HCT116 (cell line): ENCODE measurements around the gene RADIL. TPM values are rescaled to one million over a fixed set of nuclear protein-coding genes. Genes with fewer than 3 reads are reported as not detected.

Source experiments
- ATAC-seq: fragments of 200-7000 bp; cut with Tn5 transposase; 2 replicates; pipeline ENCODE4 v1.9.1; 2020; ENCODE audit warnings: mild to moderate bottlenecking, moderate library complexity
- BruUV-seq: library from RNA; stranded (reverse); fragments of 400-500 nt; replicated peaks from 2 replicates; lab custom pipeline; 2021; lab: Mats Ljungman, UMichigan
- CTCF ChIA-PET: fragments of 300-600 bp; sonication (Branson Sonifier 250); formaldehyde crosslinking; loops from one replicate; lab custom pipeline; 2021; ENCODE audit warnings: antibody characterized with exemption; lab: Charles Lee
- POLR2A ChIA-PET: fragments of 300-600, 350-600 bp; sonication (Branson Sonifier 250); formaldehyde crosslinking; loops from one replicate; lab custom pipeline; 2021; ENCODE audit warnings: antibody characterized with exemption; lab: Charles Lee
- RAD21 ChIA-PET, 2 experiments: fragments of 300-600 bp; sonication (Branson Sonifier 250); formaldehyde crosslinking; loops; one replicate each; lab custom pipeline; 2023; ENCODE audit warnings: low total read pairs in 2 of 2; ENCODE audit not compliant: uncharacterized antibody in 2 of 2, unreplicated experiment in 2 of 2, low non-redundant PET in 1 of 2; lab: Charles Lee
- DNase-seq: peaks from one replicate; pipeline ENCODE4 v3.0.0-alpha.2; 2010; ENCODE audit warnings: low read depth, low spot score
- H2AFZ ChIP-seq: fragments of 200-600 bp; shearing (Covaris generic), sonication (generic); 2 replicates; pipeline ENCODE4 v1.6.1; 2017; ENCODE audit warnings: low read depth, mixed run types, mixed read lengths, antibody characterized with exemption, low read length; ENCODE audit not compliant: poor library complexity, severe bottlenecking
- H3K27ac ChIP-seq: 2 replicates; pipeline ENCODE4 v1.5.1; 2012; ENCODE audit warnings: low read depth, low read length
- H3K27me3 ChIP-seq: fragments of 200-600 bp; sonication (generic); 2 replicates; pipeline ENCODE4 v1.6.1; 2016; ENCODE audit warnings: mixed run types, low read length, mixed read lengths; ENCODE audit not compliant: insufficient read depth
- H3K36me3 ChIP-seq, 2 experiments: fragments of 200-500 bp in 1 of 2; fragments of 200-600 bp in 1 of 2; sonication (Bioruptor generic) in 1 of 2; sonication (generic) in 1 of 2; 2 replicates each; pipeline versions ENCODE4 v1.5.1 to v1.6.1; 2014 to 2016; ENCODE audit warnings: low read length in 2 of 2, inconsistent platforms in 1 of 2, mixed read lengths in 1 of 2, mixed run types in 1 of 2; ENCODE audit not compliant: insufficient read depth in 2 of 2, control insufficient read depth in 1 of 2
- H3K4me1 ChIP-seq, 2 experiments: fragments of 200-600 bp in 1 of 2; sonication (generic) in 1 of 2; 2 replicates each; pipeline versions ENCODE4 v1.5.1 to v1.6.1; 2012 to 2017; ENCODE audit warnings: low read length in 2 of 2, inconsistent platforms in 1 of 2, mild to moderate bottlenecking in 1 of 2, mixed read lengths in 1 of 2, mixed run types in 1 of 2, moderate library complexity in 1 of 2; ENCODE audit not compliant: insufficient read depth in 2 of 2, control insufficient read depth in 1 of 2
- H3K4me2 ChIP-seq: fragments of 200-600 bp; sonication (generic); 2 replicates; pipeline ENCODE4 v1.6.1; 2017; ENCODE audit warnings: mixed run types, low read length, mixed read lengths
- H3K4me3 ChIP-seq, 2 experiments: fragments of 200-600 bp in 1 of 2; sonication (generic) in 1 of 2; replicated peaks in 1 of 2; 2 replicates each; pipeline ENCODE4 v1.5.1; 2011 to 2016; ENCODE audit warnings: low read length in 2 of 2, control low read depth in 1 of 2, low read depth in 1 of 2, mild to moderate bottlenecking in 1 of 2, mixed read lengths in 1 of 2, mixed run types in 1 of 2
- H3K79me2 ChIP-seq: fragments of 200-600 bp; sonication (generic); 2 replicates; pipeline ENCODE4 v1.6.1; 2017; ENCODE audit warnings: mild to moderate bottlenecking, mixed run types, low read length, moderate library complexity, mixed read lengths; ENCODE audit not compliant: insufficient read depth
- H3K9ac ChIP-seq: fragments of 200-600 bp; sonication (generic); 2 replicates; pipeline ENCODE4 v1.6.1; 2016; ENCODE audit warnings: low read length, mixed read lengths
- H3K9me2 ChIP-seq: fragments of 200-600 bp; sonication (generic), shearing (Covaris generic); 2 replicates; pipeline ENCODE4 v1.6.1; 2017; ENCODE audit warnings: mixed run types, mild to moderate bottlenecking, moderate library complexity; ENCODE audit not compliant: insufficient read depth
- H3K9me3 ChIP-seq, 2 experiments: fragments of 200-500 bp in 1 of 2; fragments of 200-600 bp in 1 of 2; sonication (Bioruptor generic) in 1 of 2; sonication (generic) in 1 of 2; 2 replicates each; pipeline ENCODE4 v1.6.1; 2014 to 2017; ENCODE audit warnings: low read length in 2 of 2, mixed read lengths in 2 of 2, inconsistent platforms in 1 of 2, low read depth in 1 of 2, mild to moderate bottlenecking in 1 of 2, mixed run types in 1 of 2, moderate library complexity in 1 of 2; ENCODE audit not compliant: control insufficient read depth in 1 of 2, insufficient read depth in 1 of 2
- H4K20me1 ChIP-seq: fragments of 200-600 bp; sonication (generic), shearing (Covaris generic); 2 replicates; pipeline ENCODE4 v1.6.1; 2017; ENCODE audit warnings: mixed run types, mild to moderate bottlenecking, moderate library complexity; ENCODE audit not compliant: insufficient read depth
- CEBPB ChIP-seq: IDR thresholded peaks from 2 replicates; pipeline ENCODE4 v1.6.1; 2012; ENCODE audit warnings: low read depth
- ELF1 ChIP-seq: IDR thresholded peaks from 2 replicates; pipeline ENCODE4 v1.6.1; 2012; ENCODE audit warnings: low read depth, borderline replicate concordance
- EZH2phosphoT487 ChIP-seq: fragments of 200-600 bp; IDR thresholded peaks from 2 replicates; pipeline ENCODE4 v1.6.1; 2018; ENCODE audit warnings: antibody characterized with exemption, borderline replicate concordance
- TCF7L2 ChIP-seq: IDR thresholded peaks from 2 replicates; pipeline ENCODE4 v1.7.0; 2011; ENCODE audit warnings: borderline replicate concordance, inconsistent platforms; ENCODE audit not compliant: insufficient read depth, insufficient read length; ENCODE audit errors: extremely low read depth
- YY1 ChIP-seq: IDR thresholded peaks from 2 replicates; pipeline ENCODE4 v1.6.1; 2011; ENCODE audit warnings: low read length, low read depth, moderate library complexity, mild to moderate bottlenecking; ENCODE audit not compliant: insufficient replicate concordance; ENCODE audit errors: extremely low read depth
- intact Hi-C: fragments of 100-400 bp; cut with micrococcal nuclease; formaldehyde crosslinking; loops from 2 replicates; pipeline ENCODE4 v1.10.0; 2022
- total RNA-seq: library from RNA; stranded (reverse); gene quantifications from one replicate; pipeline ENCODE4 v1.2.1, GENCODE V29; 2021; ENCODE audit not compliant: unreplicated experiment
- TF ChIP-seq, protein P1 (sequence below): IDR thresholded peaks from 2 replicates; pipeline ENCODE4 v1.6.1; 2012; ENCODE audit warnings: low read depth

RADIL gene
- total RNA-seq, 1 experiment from 2014 or later = 5.3 TPM

GRCh38 chr7:4835398-4836205 is 47.9 kb downstream of the RADIL start:
- Histone ChIP-seq H3K4me1 (no peaks in the 10 kb centered on the region), H4K20me1 (no peaks in the 10 kb centered on the region), H3K27me3 (no peaks in the 10 kb centered on the region), H2AFZ (no peak overlapping the region), H3K27ac (no peak overlapping the region), H3K36me3 (no peaks in the 10 kb centered on the region), H3K4me3 (no peak overlapping the region), H3K9me3 (no peaks in the 10 kb centered on the region), H3K4me2 (no peak overlapping the region), H3K9me2 (no peaks in the 10 kb centered on the region), H3K9ac (no peak overlapping the region), H3K79me2 (no peaks in the 10 kb centered on the region)
- intact Hi-C loops = no loop called here
- ChIA-PET CTCF (no interaction called here), POLR2A (no interaction called here), RAD21 (no interaction called here)
- BruUV-seq = no TSS peak
- TF ChIP-seq YY1 = no peak
- DNase-seq (no peak), ATAC-seq (no peak)

DNA sequence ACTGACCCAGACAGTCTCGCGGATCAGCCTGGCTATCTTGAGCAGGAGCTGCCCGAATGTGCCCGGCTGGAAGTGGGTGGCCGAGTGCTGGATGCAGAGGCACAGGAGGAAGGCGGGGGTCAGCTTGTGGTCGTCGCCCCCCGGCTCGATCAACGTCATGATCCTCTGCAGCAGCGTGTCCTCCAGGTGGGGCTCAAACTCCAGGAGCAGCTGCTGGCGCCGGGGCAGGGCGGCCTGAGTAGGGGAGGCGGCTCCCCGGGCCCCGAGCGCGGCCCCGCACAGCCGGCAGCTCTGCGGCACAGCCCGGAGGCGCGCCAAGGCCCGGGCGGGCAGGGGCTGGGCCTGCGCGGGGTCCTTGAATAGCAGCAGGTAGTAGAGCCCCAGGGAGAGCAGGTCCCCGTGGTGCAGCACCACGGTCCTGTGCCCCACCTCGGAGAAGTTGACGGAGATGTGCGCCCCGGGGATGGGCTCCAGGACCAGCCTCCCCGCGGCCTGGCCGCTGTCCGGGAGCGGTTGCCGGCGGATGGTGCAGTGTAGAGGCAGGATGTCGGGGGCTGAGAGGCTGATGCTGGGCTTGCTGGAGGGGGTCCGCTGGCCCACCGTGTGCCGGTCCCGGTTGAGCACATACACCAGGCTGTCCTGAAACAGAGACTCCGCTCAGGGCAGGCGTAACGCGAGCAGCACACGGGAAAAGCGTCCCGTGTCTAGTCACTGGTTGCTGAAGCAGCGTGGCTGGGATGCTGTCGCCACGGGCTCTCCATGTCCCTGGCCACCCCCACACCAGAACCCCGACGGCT is 48.7 kb downstream of the RADIL start:
- CTCF ChIA-PET = no interaction called here
- Histone ChIP-seq H3K9me2 (no peaks in the 10 kb centered on the region), H3K27me3 (no peaks in the 10 kb centered on the region), H2AFZ (no peak overlapping the region), H3K9ac (no peak overlapping the region), H3K9me3 (no peaks in the 10 kb centered on the region), H4K20me1 (no peaks in the 10 kb centered on the region), H3K4me1 (no peaks in the 10 kb centered on the region), H3K4me2 (no peak overlapping the region), H3K36me3 (no peaks in the 10 kb centered on the region), H3K4me3 (no peak overlapping the region), H3K27ac (no peak overlapping the region), H3K79me2 (no peaks in the 10 kb centered on the region)
- TF ChIP-seq CEBPB (no peak), TCF7L2 (no peak), ELF1 (no peak), EZH2phosphoT487 (no peak)
- TF ChIP-seq, protein P1, sequence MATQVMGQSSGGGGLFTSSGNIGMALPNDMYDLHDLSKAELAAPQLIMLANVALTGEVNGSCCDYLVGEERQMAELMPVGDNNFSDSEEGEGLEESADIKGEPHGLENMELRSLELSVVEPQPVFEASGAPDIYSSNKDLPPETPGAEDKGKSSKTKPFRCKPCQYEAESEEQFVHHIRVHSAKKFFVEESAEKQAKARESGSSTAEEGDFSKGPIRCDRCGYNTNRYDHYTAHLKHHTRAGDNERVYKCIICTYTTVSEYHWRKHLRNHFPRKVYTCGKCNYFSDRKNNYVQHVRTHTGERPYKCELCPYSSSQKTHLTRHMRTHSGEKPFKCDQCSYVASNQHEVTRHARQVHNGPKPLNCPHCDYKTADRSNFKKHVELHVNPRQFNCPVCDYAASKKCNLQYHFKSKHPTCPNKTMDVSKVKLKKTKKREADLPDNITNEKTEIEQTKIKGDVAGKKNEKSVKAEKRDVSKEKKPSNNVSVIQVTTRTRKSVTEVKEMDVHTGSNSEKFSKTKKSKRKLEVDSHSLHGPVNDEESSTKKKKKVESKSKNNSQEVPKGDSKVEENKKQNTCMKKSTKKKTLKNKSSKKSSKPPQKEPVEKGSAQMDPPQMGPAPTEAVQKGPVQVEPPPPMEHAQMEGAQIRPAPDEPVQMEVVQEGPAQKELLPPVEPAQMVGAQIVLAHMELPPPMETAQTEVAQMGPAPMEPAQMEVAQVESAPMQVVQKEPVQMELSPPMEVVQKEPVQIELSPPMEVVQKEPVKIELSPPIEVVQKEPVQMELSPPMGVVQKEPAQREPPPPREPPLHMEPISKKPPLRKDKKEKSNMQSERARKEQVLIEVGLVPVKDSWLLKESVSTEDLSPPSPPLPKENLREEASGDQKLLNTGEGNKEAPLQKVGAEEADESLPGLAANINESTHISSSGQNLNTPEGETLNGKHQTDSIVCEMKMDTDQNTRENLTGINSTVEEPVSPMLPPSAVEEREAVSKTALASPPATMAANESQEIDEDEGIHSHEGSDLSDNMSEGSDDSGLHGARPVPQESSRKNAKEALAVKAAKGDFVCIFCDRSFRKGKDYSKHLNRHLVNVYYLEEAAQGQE = no peak
- DNase-seq = no peak
- intact Hi-C loops = no loop called here
- POLR2A ChIA-PET = no interaction called here
- RAD21 ChIA-PET = no interaction called here
- BruUV-seq = no TSS peak
- ATAC-seq = no peak
